Left ventricle myocardium inferior (tissue), 1 donor: Measurements from ENCODE around the gene GPC5. TPM values are rescaled to one million over a fixed set of nuclear protein-coding genes. Genes with fewer than 3 reads are reported as not detected.

Source experiments
- DNase-seq: peaks from one replicate; pipeline ENCODE4 v3.0.0-alpha.2; 2020
- H3K27ac ChIP-seq: fragments of 200-600 bp; replicated peaks from 2 replicates; pipeline ENCODE4 v1.8.0; 2021
- H3K27me3 ChIP-seq: fragments of 200-600 bp; 2 replicates; pipeline ENCODE4 v1.8.0; 2021; ENCODE audit warnings: low read depth
- H3K36me3 ChIP-seq: fragments of 200-600 bp; 2 replicates; pipeline ENCODE4 v1.8.0; 2021
- H3K4me1 ChIP-seq: fragments of 200-600 bp; 2 replicates; pipeline ENCODE4 v1.8.0; 2021
- H3K4me3 ChIP-seq: fragments of 200-600 bp; 2 replicates; pipeline ENCODE4 v1.8.0; 2021; ENCODE audit warnings: mild to moderate bottlenecking, moderate library complexity
- H3K9me3 ChIP-seq: fragments of 200-600 bp; replicated peaks from 2 replicates; pipeline ENCODE4 v1.8.0; 2021
- intact Hi-C: fragments of 100-400 bp; cut with micrococcal nuclease; formaldehyde crosslinking; loops from one replicate; pipeline ENCODE4 v1.11.0; 2022
- total RNA-seq: library from RNA; stranded (reverse); fragmentation: NEBNext Ultra II Directional; extraction: Animal tissue kit (Norgen Biotek cat#: 25700); gene quantifications from one replicate; pipeline ENCODE4 v1.2.1, GENCODE V29; 2021
- TF ChIP-seq, protein P1 (sequence below): fragments of 200-600 bp; IDR thresholded peaks from 2 replicates; pipeline ENCODE4 v1.8.0; 2021; ENCODE audit warnings: antibody characterized with exemption, mild to moderate bottlenecking, borderline replicate concordance
- donor health status: DM: no; HTN: yes; CAD: no; lungs with severe emphysema.

Gene GPC5
- total RNA-seq, 1 donor from 2014 or later, result 1.5 TPM

DNA sequence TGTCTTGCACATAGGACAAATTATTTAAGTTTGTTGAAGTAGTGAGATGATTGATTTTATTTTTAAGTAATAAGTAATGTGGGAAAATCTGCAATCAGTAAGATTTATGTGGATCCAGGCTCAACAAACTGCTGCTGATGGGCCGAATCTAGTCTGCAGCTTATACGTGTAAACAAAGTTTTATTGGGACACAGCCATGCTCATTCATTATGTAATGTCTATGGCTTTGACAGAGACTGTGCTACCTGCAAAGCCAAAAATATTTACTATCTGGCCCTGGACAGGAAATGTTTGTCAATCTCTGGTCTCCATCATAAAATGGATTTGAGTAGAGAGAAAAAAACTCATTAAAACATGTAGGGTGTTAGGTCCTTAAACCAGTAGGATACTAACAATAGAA is 728.0 kb downstream of the GPC5 start:
- H3K9me3 ChIP-seq, result no peaks in the 10 kb centered on the region
- no peaks in the 10 kb centered on the region for H3K4me1 ChIP-seq
- no peak overlapping the region for H3K4me3 ChIP-seq
- TF ChIP-seq, protein P1, sequence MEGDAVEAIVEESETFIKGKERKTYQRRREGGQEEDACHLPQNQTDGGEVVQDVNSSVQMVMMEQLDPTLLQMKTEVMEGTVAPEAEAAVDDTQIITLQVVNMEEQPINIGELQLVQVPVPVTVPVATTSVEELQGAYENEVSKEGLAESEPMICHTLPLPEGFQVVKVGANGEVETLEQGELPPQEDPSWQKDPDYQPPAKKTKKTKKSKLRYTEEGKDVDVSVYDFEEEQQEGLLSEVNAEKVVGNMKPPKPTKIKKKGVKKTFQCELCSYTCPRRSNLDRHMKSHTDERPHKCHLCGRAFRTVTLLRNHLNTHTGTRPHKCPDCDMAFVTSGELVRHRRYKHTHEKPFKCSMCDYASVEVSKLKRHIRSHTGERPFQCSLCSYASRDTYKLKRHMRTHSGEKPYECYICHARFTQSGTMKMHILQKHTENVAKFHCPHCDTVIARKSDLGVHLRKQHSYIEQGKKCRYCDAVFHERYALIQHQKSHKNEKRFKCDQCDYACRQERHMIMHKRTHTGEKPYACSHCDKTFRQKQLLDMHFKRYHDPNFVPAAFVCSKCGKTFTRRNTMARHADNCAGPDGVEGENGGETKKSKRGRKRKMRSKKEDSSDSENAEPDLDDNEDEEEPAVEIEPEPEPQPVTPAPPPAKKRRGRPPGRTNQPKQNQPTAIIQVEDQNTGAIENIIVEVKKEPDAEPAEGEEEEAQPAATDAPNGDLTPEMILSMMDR, result no peak
- intact Hi-C loops, result no loop called here
- no peaks in the 10 kb centered on the region for H3K27me3 ChIP-seq
- no peak overlapping the region for H3K27ac ChIP-seq
- no peak for DNase-seq
- no peaks in the 10 kb centered on the region for H3K36me3 ChIP-seq

DNA sequence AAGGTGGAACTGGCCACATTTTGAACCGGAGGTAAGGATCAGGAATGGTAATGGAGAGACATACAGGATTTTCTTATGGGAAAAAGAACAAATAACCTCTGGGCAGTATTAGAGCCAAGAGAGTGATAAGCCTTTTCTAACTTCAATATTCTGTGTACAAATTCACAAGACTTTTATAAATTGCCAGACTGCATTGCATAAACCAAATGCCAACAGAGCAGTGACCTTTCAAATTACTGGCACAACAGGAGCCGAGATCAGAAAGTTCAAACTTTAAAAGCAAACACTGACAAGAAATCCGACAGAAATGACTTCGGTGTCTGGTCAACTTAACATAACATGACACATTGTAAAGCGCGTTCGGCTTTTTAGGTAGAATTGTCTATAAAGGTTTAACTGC is 737.1 kb downstream of the GPC5 start:
- H3K4me3 ChIP-seq, result no peak overlapping the region
- no peaks in the 10 kb centered on the region for H3K36me3 ChIP-seq
- DNase-seq, result no peak
- TF ChIP-seq, protein P1, result no peak
- no peak overlapping the region for H3K27ac ChIP-seq
- no peaks in the 10 kb centered on the region for H3K27me3 ChIP-seq
- no peaks in the 10 kb centered on the region for H3K4me1 ChIP-seq
- no peaks in the 10 kb centered on the region for H3K9me3 ChIP-seq
- intact Hi-C loops, result no loop called here

DNA sequence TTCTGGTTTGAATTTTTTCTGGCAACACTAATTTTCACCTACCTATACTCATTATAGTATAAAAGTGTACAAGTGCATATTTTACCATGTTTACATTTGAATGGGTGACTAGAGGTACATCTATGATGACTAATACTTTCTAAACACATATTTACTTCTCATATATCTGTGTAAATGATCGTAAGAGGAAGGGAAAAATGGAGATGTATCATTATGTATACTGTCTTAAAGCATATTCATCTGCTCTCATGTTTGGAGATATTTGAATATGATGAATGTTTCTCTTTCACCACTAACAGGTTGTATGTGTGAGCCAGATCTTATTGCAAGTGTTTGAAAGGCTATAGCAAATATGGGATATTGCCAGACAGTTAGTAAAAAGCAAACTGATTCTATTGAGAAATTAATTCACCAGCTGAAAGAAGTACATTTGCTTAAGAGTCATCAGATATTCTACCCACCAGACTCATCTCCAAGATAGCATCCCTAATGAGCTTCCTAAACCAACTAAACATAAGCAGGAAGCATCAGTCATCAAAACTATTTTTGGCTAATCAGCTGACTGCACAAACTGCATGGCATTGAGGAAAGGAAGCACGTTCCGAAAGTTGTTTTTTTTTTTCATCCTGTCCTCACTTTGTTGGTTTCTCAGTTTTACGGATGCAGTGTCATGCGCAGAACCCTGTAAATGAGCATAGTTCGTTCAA is 738.2 kb downstream of the GPC5 start:
- no peaks in the 10 kb centered on the region for H3K9me3 ChIP-seq
- no peaks in the 10 kb centered on the region for H3K27me3 ChIP-seq
- no peak for DNase-seq
- TF ChIP-seq, protein P1, result no peak
- no peaks in the 10 kb centered on the region for H3K4me1 ChIP-seq
- H3K36me3 ChIP-seq, result no peaks in the 10 kb centered on the region
- no peak overlapping the region for H3K4me3 ChIP-seq
- intact Hi-C loops, result no loop called here
- H3K27ac ChIP-seq, result no peak overlapping the region

DNA sequence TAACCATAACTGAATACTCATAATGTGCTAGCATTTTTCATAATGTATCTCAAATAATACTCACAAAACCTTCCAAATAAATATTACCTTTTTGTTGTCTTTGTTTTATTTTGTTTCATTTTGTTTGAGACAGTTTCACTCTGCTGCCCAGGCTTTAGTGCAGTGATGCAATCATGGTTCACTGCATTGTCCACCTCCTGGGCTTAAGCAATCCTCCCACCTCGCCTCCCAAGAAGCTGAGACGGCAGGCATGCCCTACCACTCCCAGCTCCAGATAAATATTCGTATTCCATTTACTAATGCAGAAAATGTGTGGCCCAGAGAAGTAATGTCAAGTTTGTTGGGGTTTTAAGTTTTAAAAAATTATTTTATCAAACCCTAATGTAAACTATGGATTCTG is 739.1 kb downstream of the GPC5 start:
- no peak overlapping the region for H3K4me3 ChIP-seq
- no peak for DNase-seq
- H3K27ac ChIP-seq, result no peak overlapping the region
- no peaks in the 10 kb centered on the region for H3K27me3 ChIP-seq
- TF ChIP-seq, protein P1, result no peak
- intact Hi-C loops, result no loop called here
- H3K4me1 ChIP-seq, result no peaks in the 10 kb centered on the region
- H3K9me3 ChIP-seq, result no peaks in the 10 kb centered on the region
- no peaks in the 10 kb centered on the region for H3K36me3 ChIP-seq

DNA sequence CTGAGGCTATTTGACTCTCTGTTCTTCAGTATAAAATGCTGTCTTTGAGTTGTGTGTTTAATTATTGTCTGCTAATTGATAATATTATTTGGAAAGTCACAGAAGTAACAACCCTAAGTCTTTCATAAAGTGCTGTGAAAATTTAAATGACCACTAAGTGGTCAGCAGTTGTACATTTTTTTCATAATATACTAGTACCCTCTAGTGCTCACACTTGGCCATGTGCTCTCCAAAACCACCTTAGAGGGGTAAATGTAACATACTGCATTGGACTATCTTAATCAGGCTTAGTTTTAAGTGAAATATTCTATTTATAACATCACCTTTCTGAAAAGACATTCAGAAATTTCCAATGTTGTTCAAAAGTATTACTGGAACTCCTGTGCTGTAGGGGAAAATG is 745.3 kb downstream of the GPC5 start:
- Histone ChIP-seq H3K27me3 (no peaks in the 10 kb centered on the region), H3K4me3 (no peak overlapping the region), H3K9me3 (no peaks in the 10 kb centered on the region), H3K4me1 (no peaks in the 10 kb centered on the region), H3K27ac (no peak overlapping the region), H3K36me3 (no peaks in the 10 kb centered on the region)
- DNase-seq, result no peak
- intact Hi-C loops, result no loop called here
- TF ChIP-seq, protein P1, result no peak
